ENCODE data around the gene GCG. TPM values are rescaled to one million over a fixed set of nuclear protein-coding genes. Genes with fewer than 3 reads are reported as not detected.

The GCG gene
- total RNA-seq, 1 experiment from 2014 or later, result not detected

GRCh38 chr2:162148956-162149355 is 3.1 kb downstream of the GCG start:
- TF ChIP-seq CTCF (conservative IDR thresholded peaks at IDR 0.05) (no peak), EZH2 (IDR thresholded peaks at IDR 0.05; ENCODE audit: low read depth) (no peak)
- Histone ChIP-seq H3K36me3 (ENCODE audit: low read depth) (no peaks in the 10 kb centered on the region), H4K20me1 (ENCODE audit: insufficient read depth) (no peaks in the 10 kb centered on the region), H3K4me2 (no peak overlapping the region), H3F3A (ENCODE audit: insufficient read depth, low read depth) (no peaks in the 10 kb centered on the region), H3K4me3 (no peak overlapping the region), H3K9me3 (ENCODE audit: insufficient read depth, low read depth) (no peaks in the 10 kb centered on the region), H3K9me2 (ENCODE audit: insufficient read depth) (no peaks in the 10 kb centered on the region), H3K27ac (no peak overlapping the region), H3K27me3 (ENCODE audit: insufficient read depth, low read depth) (no peaks in the 10 kb centered on the region), H2AFZ (no peak overlapping the region), H3K4me1 (replicated peaks; ENCODE audit: insufficient read depth) (no peaks in the 10 kb centered on the region), H3K79me2 (ENCODE audit: low read depth) (no peaks in the 10 kb centered on the region)
- CTCF ChIA-PET, result interaction anchor here (0.7 to 1.1 kb wide), 2 partner anchors 149 to 853 kb away, joined by 3 to 6 read pairs; no protein-coding TSS in a partner anchor
- BruUV-seq (replicated peaks), result no TSS peak
- no peak for DNase-seq
- POLR2A ChIA-PET (ENCODE audit: unreplicated experiment), result no interaction called here
- intact Hi-C loops (cut with micrococcal nuclease; ENCODE audit: unreplicated experiment), result no loop called here

GRCh38 chr2:162143969-162144368 is 8.1 kb downstream of the GCG start:
- no peak for TF ChIP-seq CTCF (conservative IDR thresholded peaks at IDR 0.05)
- TF ChIP-seq EZH2 (IDR thresholded peaks at IDR 0.05; ENCODE audit: low read depth), result no peak
- H3K4me2 ChIP-seq, result no peak overlapping the region
- intact Hi-C loops (cut with micrococcal nuclease; ENCODE audit: unreplicated experiment), result no loop called here
- BruUV-seq (replicated peaks), result no TSS peak
- ChIA-PET POLR2A (ENCODE audit: unreplicated experiment) (no interaction called here), CTCF (no interaction called here)
- no peaks in the 10 kb centered on the region for H3K9me2 ChIP-seq (ENCODE audit: insufficient read depth)
- no peak overlapping the region for H3K27ac ChIP-seq
- H3K27me3 ChIP-seq (ENCODE audit: insufficient read depth, low read depth), result no peaks in the 10 kb centered on the region
- no peaks in the 10 kb centered on the region for H3K36me3 ChIP-seq (ENCODE audit: low read depth)
- no peaks in the 10 kb centered on the region for H3F3A ChIP-seq (ENCODE audit: insufficient read depth, low read depth)
- no peaks in the 10 kb centered on the region for H3K79me2 ChIP-seq (ENCODE audit: low read depth)
- H3K4me1 ChIP-seq (replicated peaks; ENCODE audit: insufficient read depth), result no peaks in the 10 kb centered on the region
- H3K4me3 ChIP-seq, result no peak overlapping the region
- no peak for DNase-seq
- no peak overlapping the region for H2AFZ ChIP-seq
- no peaks in the 10 kb centered on the region for H4K20me1 ChIP-seq (ENCODE audit: insufficient read depth)
- no peaks in the 10 kb centered on the region for H3K9me3 ChIP-seq (ENCODE audit: insufficient read depth, low read depth)

- Histone ChIP-seq H3K4me2 (no peak overlapping the region), H3K9me2 (ENCODE audit: insufficient read depth) (no peaks in the 10 kb centered on the region), H3F3A (ENCODE audit: insufficient read depth, low read depth) (no peaks in the 10 kb centered on the region), H3K4me1 (replicated peaks; ENCODE audit: insufficient read depth) (no peaks in the 10 kb centered on the region), H3K36me3 (ENCODE audit: low read depth) (no peaks in the 10 kb centered on the region), H3K9me3 (ENCODE audit: insufficient read depth, low read depth) (no peaks in the 10 kb centered on the region), H3K79me2 (ENCODE audit: low read depth) (no peaks in the 10 kb centered on the region), H3K4me3 (no peak overlapping the region), H3K27me3 (ENCODE audit: insufficient read depth, low read depth) (no peaks in the 10 kb centered on the region), H3K27ac (no peak overlapping the region), H2AFZ (no peak overlapping the region), H4K20me1 (ENCODE audit: insufficient read depth) (no peaks in the 10 kb centered on the region)
- intact Hi-C loops (cut with micrococcal nuclease; ENCODE audit: unreplicated experiment), result no loop called here
- DNase-seq, result no peak
- ChIA-PET CTCF (no interaction called here), POLR2A (ENCODE audit: unreplicated experiment) (no interaction called here)
- no TSS peak for BruUV-seq (replicated peaks)
- TF ChIP-seq EZH2 (IDR thresholded peaks at IDR 0.05; ENCODE audit: low read depth), result no peak
- no peak for TF ChIP-seq CTCF (conservative IDR thresholded peaks at IDR 0.05)
These were observed 13.7 kb downstream of the GCG start for GRCh38 chr2:162138310-162138709.
